MV-4-11 (cell line): ENCODE results near the gene REG3A.

Experiments
- DNase-seq: peaks from one replicate; lab custom pipeline; 2025; lab: John Stamatoyannopoulos, UW

REG3A gene

GRCh38 chr2:79120194-79120713 is 39.3 kb downstream of the REG3A start, which contains the start of gene REG1A:
TSS of gene REG1A (plus strand) at chr2:79120488. CDS start at chr2:79120862, 374 bp downstream.
- no peak for DNase-seq

DNA sequence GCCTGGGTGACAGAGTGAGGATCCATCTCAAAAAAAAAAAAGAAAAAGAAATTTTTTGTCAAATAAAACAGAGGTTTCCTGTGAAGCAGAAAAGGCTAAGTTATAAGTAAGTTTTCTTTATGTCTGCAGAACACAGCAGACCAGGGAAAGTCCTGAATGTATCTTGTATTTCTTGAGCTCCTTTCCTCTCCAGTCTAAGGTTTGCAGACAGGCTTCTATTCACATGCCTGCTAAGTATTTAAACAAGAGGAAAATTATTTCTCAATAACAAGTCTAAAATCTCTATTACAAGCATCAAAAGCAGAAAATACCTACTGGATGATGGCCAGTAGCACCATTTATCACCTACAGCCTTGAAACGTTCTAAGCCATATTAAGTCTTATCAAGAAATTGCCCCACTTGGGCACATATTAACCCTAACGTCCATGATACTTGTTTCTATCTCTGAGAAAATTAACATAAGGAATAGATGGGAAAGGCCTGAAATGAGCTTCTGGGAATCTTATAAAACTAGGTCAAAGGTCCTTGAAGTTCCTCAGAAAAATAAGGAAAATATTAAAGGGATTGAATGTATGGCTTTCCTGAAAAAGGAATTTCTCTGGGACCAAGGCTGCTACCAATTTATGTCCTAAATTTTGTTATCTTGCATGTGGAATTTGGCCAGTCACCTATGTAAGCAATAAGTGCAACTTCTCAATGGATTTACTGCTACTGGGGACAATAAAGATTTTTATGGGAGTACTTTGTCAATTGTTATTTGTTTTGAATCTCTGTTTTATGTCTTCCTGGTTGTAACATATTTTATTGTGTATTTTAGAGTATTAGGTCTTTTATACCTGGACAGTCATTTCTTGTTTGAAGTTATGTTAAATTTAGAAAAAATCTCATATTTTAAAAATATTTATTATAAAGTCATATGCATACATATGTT is 42.3 kb downstream of the REG3A start:
- no peak for DNase-seq

GRCh38 chr2:79114797-79115494 is 44.6 kb downstream of the REG3A start:
- DNase-seq, result no peak

- no peak for DNase-seq
Observed at GRCh38 chr2:79112269-79112668, 47.3 kb downstream of the REG3A start.
